ENCODE data around the gene MYH11. TPM values are rescaled to one million over a fixed set of nuclear protein-coding genes. Genes with fewer than 3 reads are reported as not detected.
A peak's percentile ranks its signal among the peaks of the same experiment; 100 is the strongest.

Gene MYH11
- total and polyA plus RNA-seq, 2 of the 13 experiments (the other 11 are each of a cell fraction or from before 2014, with no cell fraction given): not detected

DNA sequence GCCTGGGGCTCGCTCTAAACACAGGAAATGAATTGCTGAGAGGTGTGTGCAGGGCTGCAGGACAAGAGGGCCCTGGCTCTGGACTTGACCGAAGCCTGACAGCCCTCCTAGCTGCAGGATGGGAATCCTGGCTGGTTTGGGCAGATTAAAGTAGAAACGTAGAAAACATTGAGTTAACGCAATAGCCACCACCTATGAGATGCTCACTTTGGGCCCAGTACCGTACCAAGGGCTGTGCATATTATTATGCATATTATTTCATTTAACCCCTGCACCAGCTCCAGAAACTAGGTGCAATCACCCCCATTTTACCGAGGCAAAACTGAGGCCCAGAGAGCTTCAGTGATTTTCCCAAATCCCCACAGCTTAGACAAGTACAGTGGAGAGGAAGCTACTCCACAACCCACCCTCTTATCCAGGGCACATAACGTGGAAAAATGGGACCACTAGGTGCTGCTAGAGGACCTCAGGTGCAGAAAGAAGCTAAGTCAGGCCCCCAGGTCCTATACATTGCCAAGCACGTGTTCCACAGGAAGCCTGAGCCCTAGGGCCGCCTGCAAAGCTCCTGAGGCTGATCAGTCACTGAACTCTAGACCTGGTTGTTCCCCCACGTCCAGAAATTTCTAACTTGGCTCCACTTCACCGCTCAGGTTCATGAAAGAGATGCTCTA, 79.2 kb downstream of the MYH11 start (continued):
- TF ChIP-seq, protein P1, sequence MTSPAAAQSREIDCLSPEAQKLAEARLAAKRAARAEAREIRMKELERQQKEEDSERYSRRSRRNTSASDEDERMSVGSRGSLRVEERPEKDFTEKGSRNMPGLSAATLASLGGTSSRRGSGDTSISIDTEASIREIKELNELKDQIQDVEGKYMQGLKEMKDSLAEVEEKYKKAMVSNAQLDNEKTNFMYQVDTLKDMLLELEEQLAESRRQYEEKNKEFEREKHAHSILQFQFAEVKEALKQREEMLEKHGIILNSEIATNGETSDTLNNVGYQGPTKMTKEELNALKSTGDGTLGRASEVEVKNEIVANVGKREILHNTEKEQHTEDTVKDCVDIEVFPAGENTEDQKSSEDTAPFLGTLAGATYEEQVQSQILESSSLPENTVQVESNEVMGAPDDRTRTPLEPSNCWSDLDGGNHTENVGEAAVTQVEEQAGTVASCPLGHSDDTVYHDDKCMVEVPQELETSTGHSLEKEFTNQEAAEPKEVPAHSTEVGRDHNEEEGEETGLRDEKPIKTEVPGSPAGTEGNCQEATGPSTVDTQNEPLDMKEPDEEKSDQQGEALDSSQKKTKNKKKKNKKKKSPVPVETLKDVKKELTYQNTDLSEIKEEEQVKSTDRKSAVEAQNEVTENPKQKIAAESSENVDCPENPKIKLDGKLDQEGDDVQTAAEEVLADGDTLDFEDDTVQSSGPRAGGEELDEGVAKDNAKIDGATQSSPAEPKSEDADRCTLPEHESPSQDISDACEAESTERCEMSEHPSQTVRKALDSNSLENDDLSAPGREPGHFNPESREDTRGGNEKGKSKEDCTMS (CRISPR knock-in tag; conservative IDR thresholded peaks at IDR 0.05): no peak
- no peak for TF ChIP-seq ZNF33B (CRISPR knock-in tag; IDR thresholded peaks at IDR 0.05)
- no peak for TF ChIP-seq GTF2F1 (IDR thresholded peaks at IDR 0.05; ENCODE audit: low read length)
- TF ChIP-seq PHB2 (IDR thresholded peaks at IDR 0.05; ENCODE audit: partially characterized antibody): no peak
- TF ChIP-seq, protein P2, sequence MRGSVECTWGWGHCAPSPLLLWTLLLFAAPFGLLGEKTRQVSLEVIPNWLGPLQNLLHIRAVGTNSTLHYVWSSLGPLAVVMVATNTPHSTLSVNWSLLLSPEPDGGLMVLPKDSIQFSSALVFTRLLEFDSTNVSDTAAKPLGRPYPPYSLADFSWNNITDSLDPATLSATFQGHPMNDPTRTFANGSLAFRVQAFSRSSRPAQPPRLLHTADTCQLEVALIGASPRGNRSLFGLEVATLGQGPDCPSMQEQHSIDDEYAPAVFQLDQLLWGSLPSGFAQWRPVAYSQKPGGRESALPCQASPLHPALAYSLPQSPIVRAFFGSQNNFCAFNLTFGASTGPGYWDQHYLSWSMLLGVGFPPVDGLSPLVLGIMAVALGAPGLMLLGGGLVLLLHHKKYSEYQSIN (CRISPR knock-in tag; IDR thresholded peaks at IDR 0.05; ENCODE audit: borderline replicate concordance): no peak
- TF ChIP-seq ZNF446 (CRISPR knock-in tag; IDR thresholded peaks at IDR 0.05): no peak
- no peak for TF ChIP-seq SNRNP70 (IDR thresholded peaks at IDR 0.05; ENCODE audit: low read depth, low read length)
- no peak for TF ChIP-seq ZSCAN21 (CRISPR knock-in tag; IDR thresholded peaks at IDR 0.05; ENCODE audit: borderline replicate concordance)
- peak; percentile 62; the same call in 1 of the 2 replicates for TF ChIP-seq SAP130 (CRISPR knock-in tag; IDR thresholded peaks at IDR 0.05; ENCODE audit: low read depth)
- TF ChIP-seq NFE2L2 (IDR thresholded peaks at IDR 0.05; ENCODE audit: low read length): no peak
- no peak for TF ChIP-seq ZNF3 (CRISPR knock-in tag; IDR thresholded peaks at IDR 0.05)
- no peak for TF ChIP-seq ZNF724P (CRISPR knock-in tag; IDR thresholded peaks at IDR 0.05; ENCODE audit: borderline replicate concordance)
- TF ChIP-seq ZC3H4 (CRISPR knock-in tag; IDR thresholded peaks at IDR 0.05; ENCODE audit: borderline replicate concordance): no peak
- no peak for TF ChIP-seq CENPT (CRISPR knock-in tag; IDR thresholded peaks at IDR 0.05; ENCODE audit: low read depth)
- TF ChIP-seq TBX3 (IDR thresholded peaks at IDR 0.05; ENCODE audit: borderline replicate concordance): no peak
- TF ChIP-seq, protein P3, sequence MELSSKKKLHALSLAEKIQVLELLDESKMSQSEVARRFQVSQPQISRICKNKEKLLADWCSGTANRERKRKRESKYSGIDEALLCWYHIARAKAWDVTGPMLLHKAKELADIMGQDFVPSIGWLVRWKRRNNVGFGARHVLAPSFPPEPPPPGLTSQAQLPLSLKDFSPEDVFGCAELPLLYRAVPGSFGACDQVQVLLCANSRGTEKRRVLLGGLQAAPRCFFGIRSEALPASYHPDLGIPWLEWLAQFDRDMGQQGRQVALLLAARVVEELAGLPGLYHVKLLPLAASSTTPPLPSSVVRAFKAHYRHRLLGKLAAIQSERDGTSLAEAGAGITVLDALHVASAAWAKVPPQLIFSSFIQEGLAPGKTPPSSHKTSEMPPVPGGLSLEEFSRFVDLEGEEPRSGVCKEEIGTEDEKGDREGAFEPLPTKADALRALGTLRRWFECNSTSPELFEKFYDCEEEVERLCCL (CRISPR knock-in tag; IDR thresholded peaks at IDR 0.05; ENCODE audit: borderline replicate concordance): no peak
- TF ChIP-seq, protein P4, sequence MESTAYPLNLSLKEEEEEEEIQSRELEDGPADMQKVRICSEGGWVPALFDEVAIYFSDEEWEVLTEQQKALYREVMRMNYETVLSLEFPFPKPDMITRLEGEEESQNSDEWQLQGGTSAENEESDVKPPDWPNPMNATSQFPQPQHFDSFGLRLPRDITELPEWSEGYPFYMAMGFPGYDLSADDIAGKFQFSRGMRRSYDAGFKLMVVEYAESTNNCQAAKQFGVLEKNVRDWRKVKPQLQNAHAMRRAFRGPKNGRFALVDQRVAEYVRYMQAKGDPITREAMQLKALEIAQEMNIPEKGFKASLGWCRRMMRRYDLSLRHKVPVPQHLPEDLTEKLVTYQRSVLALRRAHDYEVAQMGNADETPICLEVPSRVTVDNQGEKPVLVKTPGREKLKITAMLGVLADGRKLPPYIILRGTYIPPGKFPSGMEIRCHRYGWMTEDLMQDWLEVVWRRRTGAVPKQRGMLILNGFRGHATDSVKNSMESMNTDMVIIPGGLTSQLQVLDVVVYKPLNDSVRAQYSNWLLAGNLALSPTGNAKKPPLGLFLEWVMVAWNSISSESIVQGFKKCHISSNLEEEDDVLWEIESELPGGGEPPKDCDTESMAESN (CRISPR knock-in tag; conservative IDR thresholded peaks at IDR 0.05): 0 out of 2 replicates have a peak, but pooled peaks have one; percentile 35
- 0 out of 2 replicates have a peak, but pooled peaks have one; percentile 15 for TF ChIP-seq ONECUT2 (CRISPR knock-in tag; IDR thresholded peaks at IDR 0.05)
- TF ChIP-seq JUN (CRISPR knock-in tag; IDR thresholded peaks at IDR 0.05): no peak
- no peak for TF ChIP-seq RCOR2 (CRISPR knock-in tag; IDR thresholded peaks at IDR 0.05)

All from HepG2 (cell line).